ENCODE results near the gene MMP14.

- TF ChIP-seq CTCF (conservative IDR thresholded peaks at IDR 0.05 in 1 of 2, IDR thresholded peaks at IDR 0.05 in 1 of 2; ENCODE audit: extremely low read depth in 1 of 2, insufficient read depth in 1 of 2, low read depth in 1 of 2, low read length in 2 of 2) (no peak), EZH2 (IDR thresholded peaks at IDR 0.05; ENCODE audit: borderline replicate concordance, low read length) (no peak)
Measured at GRCh38 chr14:22814373-22814772, 22.0 kb upstream of the MMP14 start.

Measured in mammary epithelial cell (primary cell).